ENCODE data around the gene CSTF2.

DNA sequence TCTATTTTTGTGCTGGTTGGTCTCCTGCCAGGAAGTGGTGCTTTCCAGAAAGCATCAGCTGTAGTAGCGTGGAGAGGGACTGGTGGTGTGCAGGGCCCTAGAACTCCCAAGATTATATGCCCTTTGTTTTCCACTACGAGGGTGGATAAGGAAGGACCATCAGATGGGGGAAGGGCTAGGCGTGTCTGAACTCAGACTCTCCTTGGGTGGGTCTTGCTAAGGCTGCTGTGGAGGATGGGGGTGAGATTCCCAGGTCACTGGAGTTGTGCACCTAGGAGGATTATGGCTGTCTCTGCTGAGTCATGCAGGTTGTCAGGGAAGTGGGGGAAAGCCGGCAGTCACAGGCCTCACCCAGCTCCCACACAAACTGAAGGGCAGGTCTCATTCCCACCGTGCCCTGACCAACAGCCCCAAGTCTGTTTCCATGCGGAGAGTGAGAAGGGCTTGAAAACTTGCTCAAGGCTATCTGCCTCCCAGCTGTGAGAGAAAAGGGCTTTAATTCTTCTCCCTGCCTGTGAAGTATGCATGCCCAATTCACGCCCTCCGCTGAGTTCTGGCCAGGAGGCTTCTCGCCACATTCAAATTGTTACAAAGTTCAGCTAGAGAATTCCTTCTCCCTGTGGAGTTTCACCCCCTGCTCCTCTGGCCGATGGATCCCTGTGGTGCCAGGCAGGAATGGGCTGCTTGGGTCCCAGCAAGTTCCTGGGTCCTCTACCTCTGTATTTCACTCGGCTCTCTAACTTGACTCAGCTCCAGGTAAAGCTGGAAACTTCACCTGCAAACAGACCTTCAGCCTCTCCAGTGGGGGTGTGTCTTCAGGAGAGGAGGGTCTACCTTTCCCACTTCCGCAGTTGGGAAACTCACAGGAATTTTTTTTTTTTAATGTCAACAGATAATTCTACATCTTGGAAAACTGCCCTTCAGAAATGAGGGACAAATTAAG is 7.7 kb upstream of the CSTF2 start:
- TF ChIP-seq CTCF (conservative IDR thresholded peaks at IDR 0.05 in 1 of 2, IDR thresholded peaks at IDR 0.05 in 1 of 2; ENCODE audit: extremely low read depth in 1 of 2, insufficient read depth in 1 of 2, low read depth in 1 of 2, low read length in 2 of 2) (no peak), EZH2 (IDR thresholded peaks at IDR 0.05; ENCODE audit: borderline replicate concordance, low read length) (no peak)

Data from mammary epithelial cell (primary cell).